CD4-positive, alpha-beta T cell (primary cell): ENCODE data around the gene ABLIM2. TPM values are rescaled to one million over a fixed set of nuclear protein-coding genes. Genes with fewer than 3 reads are reported as not detected.

Source experiments
- ATAC-seq: fragments of 200-7000 bp; cut with Tn5 transposase; one replicate; pipeline ENCODE4 v1.10.0; 2022; ENCODE audit warnings: mild to moderate bottlenecking; ENCODE audit not compliant: poor library complexity
- CTCF ChIA-PET: fragments of 350-600 bp; sonication (Branson Sonifier 250); formaldehyde crosslinking; loops from one replicate; lab custom pipeline; 2021; ENCODE audit warnings: antibody characterized with exemption, inconsistent platforms; lab: Charles Lee
- POLR2A ChIA-PET: fragments of 350-600 bp; sonication (Branson Sonifier 250); formaldehyde crosslinking; loops from one replicate; lab custom pipeline; 2021; ENCODE audit warnings: antibody characterized with exemption, inconsistent platforms; lab: Charles Lee
- DNase-seq, 14 experiments: peaks; one replicate each; pipeline ENCODE4 v3.0.0-alpha.2; 2013 to 2020; ENCODE audit warnings: mixed read lengths in 2 of 14
- H3K27ac ChIP-seq, 2 donors: one replicate each; pipeline versions ENCODE4 v1.5.1 to v1.7.0; 2013; ENCODE audit warnings: low read length in 2 of 2, low read depth in 1 of 2, mild to moderate bottlenecking in 1 of 2
- H3K27me3 ChIP-seq, 2 experiments: 1 replicate in 1 of 2; 2 replicates in 1 of 2; pipeline versions ENCODE4 v1.6.1 to v1.7.0; 2013; ENCODE audit warnings: low read length in 2 of 2, control low read depth in 1 of 2, mild to moderate bottlenecking in 1 of 2, moderate library complexity in 1 of 2; ENCODE audit not compliant: insufficient read depth in 2 of 2, control insufficient read depth in 1 of 2
- H3K36me3 ChIP-seq: one replicate; pipeline ENCODE4 v1.6.1; 2013; ENCODE audit warnings: low read length, control low read depth; ENCODE audit not compliant: insufficient read depth
- H3K4me1 ChIP-seq: one replicate; pipeline ENCODE4 v1.6.1; 2013; ENCODE audit warnings: low read length, control low read depth; ENCODE audit not compliant: insufficient read depth
- H3K4me3 ChIP-seq: one replicate; pipeline ENCODE4 v1.5.1; 2013; ENCODE audit warnings: mild to moderate bottlenecking, low read length, moderate library complexity
- H3K9me3 ChIP-seq, 2 experiments: 1 replicate in 1 of 2; 2 replicates in 1 of 2; pipeline versions ENCODE4 v1.6.1 to v1.7.0; 2013; ENCODE audit warnings: low read length in 2 of 2, mild to moderate bottlenecking in 2 of 2, control low read depth in 1 of 2, moderate library complexity in 1 of 2; ENCODE audit not compliant: control insufficient read depth in 1 of 2, insufficient read depth in 1 of 2
- H3K27ac Mint-ChIP-seq: one replicate; pipeline ENCODE4 v1.8.0; 2020; ENCODE audit warnings: mixed read lengths
- H3K27me3 Mint-ChIP-seq: one replicate; pipeline ENCODE4 v1.8.0; 2021; ENCODE audit warnings: mixed read lengths
- H3K36me3 Mint-ChIP-seq: one replicate; pipeline ENCODE4 v1.8.0; 2021; ENCODE audit warnings: low read depth, mixed read lengths
- H3K4me1 Mint-ChIP-seq: one replicate; pipeline ENCODE4 v1.8.0; 2021; ENCODE audit warnings: low read depth, mixed read lengths
- H3K4me3 Mint-ChIP-seq: one replicate; pipeline ENCODE4 v1.8.0; 2020; ENCODE audit warnings: mild to moderate bottlenecking, mixed read lengths
- H3K9me3 Mint-ChIP-seq: one replicate; pipeline ENCODE4 v1.8.0; 2020; ENCODE audit warnings: mixed read lengths
- intact Hi-C, 2 experiments: fragments of 100-400 bp; cut with DNase I in 1 of 2; cut with micrococcal nuclease in 1 of 2; formaldehyde crosslinking; loops; one replicate each; pipeline versions ENCODE4 v1.15.1 to v1.9.0; 2023 to 2025; cut with DNase I, micrococcal nuclease
- total RNA-seq, 174 experiments: library from RNA in 2 of 174; stranded (reverse) in 2 of 174; gene quantifications; one replicate each; pipeline ENCODE4 v1.2.3 and lab custom pipeline; 2021 to 2026
- TF ChIP-seq, protein P1 (sequence below): fragments of 200-600 bp; IDR thresholded peaks from one replicate; pipeline ENCODE4 v1.8.0; 2022; ENCODE audit warnings: antibody characterized with exemption, mild to moderate bottlenecking

Gene ABLIM2
- total RNA-seq, 2 experiments from 2014 or later: 2.5 to 2.7 TPM

DNA sequence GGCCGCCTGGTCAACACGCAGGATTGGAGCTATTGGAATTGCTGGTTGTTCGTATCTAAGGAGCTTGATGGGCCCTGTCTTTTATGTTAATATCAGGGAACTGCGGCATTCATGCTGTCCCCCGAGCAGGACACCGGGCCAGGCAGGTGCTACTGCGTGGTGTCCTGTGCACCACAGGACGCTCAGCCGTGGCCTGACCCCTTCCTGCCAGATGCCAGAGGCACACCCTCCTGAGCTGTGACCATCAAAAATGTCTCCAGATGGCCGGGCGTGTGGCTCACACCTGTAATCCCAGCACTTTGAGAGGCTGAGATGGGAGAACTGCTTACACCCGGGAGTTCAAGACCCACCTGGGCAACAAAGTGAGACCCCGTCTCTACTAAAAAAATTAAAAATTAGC lies 32.1 kb downstream of the ABLIM2 start:
- Mint-ChIP-seq H3K36me3 (no peaks in the 10 kb centered on the region), H3K9me3 (no peaks in the 10 kb centered on the region), H3K27ac (no peak overlapping the region), H3K4me1 (no peaks in the 10 kb centered on the region), H3K27me3 (no peaks in the 10 kb centered on the region), H3K4me3 (no peak overlapping the region)
- H3K27ac ChIP-seq: no peak overlapping the region
- intact Hi-C loops: no loop called here
- TF ChIP-seq, protein P1, sequence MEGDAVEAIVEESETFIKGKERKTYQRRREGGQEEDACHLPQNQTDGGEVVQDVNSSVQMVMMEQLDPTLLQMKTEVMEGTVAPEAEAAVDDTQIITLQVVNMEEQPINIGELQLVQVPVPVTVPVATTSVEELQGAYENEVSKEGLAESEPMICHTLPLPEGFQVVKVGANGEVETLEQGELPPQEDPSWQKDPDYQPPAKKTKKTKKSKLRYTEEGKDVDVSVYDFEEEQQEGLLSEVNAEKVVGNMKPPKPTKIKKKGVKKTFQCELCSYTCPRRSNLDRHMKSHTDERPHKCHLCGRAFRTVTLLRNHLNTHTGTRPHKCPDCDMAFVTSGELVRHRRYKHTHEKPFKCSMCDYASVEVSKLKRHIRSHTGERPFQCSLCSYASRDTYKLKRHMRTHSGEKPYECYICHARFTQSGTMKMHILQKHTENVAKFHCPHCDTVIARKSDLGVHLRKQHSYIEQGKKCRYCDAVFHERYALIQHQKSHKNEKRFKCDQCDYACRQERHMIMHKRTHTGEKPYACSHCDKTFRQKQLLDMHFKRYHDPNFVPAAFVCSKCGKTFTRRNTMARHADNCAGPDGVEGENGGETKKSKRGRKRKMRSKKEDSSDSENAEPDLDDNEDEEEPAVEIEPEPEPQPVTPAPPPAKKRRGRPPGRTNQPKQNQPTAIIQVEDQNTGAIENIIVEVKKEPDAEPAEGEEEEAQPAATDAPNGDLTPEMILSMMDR: no peak
- no peaks in the 10 kb centered on the region for H3K4me1 ChIP-seq
- DNase-seq: no peak
- no peaks in the 10 kb centered on the region for H3K36me3 ChIP-seq
- ATAC-seq: no peak
- CTCF ChIA-PET: no interaction called here
- POLR2A ChIA-PET: no interaction called here
- no peaks in the 10 kb centered on the region for H3K27me3 ChIP-seq
- no peaks in the 10 kb centered on the region for H3K9me3 ChIP-seq
- H3K4me3 ChIP-seq: no peak overlapping the region

- H3K27me3 Mint-ChIP-seq: no peaks in the 10 kb centered on the region
- TF ChIP-seq, protein P1: no peak
- no peaks in the 10 kb centered on the region for H3K4me1 Mint-ChIP-seq
- Histone ChIP-seq H3K36me3 (no peaks in the 10 kb centered on the region), H3K27me3 (no peaks in the 10 kb centered on the region), H3K4me1 (no peaks in the 10 kb centered on the region), H3K27ac (no peak overlapping the region), H3K9me3 (no peaks in the 10 kb centered on the region), H3K4me3 (no peak overlapping the region)
- CTCF ChIA-PET: no interaction called here
- H3K36me3 Mint-ChIP-seq: no peaks in the 10 kb centered on the region
- H3K9me3 Mint-ChIP-seq: no peaks in the 10 kb centered on the region
- POLR2A ChIA-PET: no interaction called here
- intact Hi-C loops: no loop called here
- ATAC-seq (no peak), DNase-seq (no peak)
- H3K27ac Mint-ChIP-seq: no peak overlapping the region
- no peak overlapping the region for H3K4me3 Mint-ChIP-seq
Observed at GRCh38 chr4:8125526-8126056, 33.0 kb downstream of the ABLIM2 start.

- no peak overlapping the region for H3K4me3 Mint-ChIP-seq
- ChIA-PET CTCF (no interaction called here), POLR2A (no interaction called here)
- Histone ChIP-seq H3K9me3 (no peaks in the 10 kb centered on the region), H3K36me3 (no peaks in the 10 kb centered on the region), H3K4me1 (no peaks in the 10 kb centered on the region), H3K4me3 (no peak overlapping the region), H3K27me3 (no peaks in the 10 kb centered on the region), H3K27ac (no peak overlapping the region)
- intact Hi-C loops: no loop called here
- no peaks in the 10 kb centered on the region for H3K9me3 Mint-ChIP-seq
- DNase-seq (no peak), ATAC-seq (no peak)
- H3K4me1 Mint-ChIP-seq: no peaks in the 10 kb centered on the region
- no peaks in the 10 kb centered on the region for H3K36me3 Mint-ChIP-seq
- TF ChIP-seq, protein P1: no peak
- no peak overlapping the region for H3K27ac Mint-ChIP-seq
- H3K27me3 Mint-ChIP-seq: no peaks in the 10 kb centered on the region
Observed at GRCh38 chr4:8123870-8124269, 34.7 kb downstream of the ABLIM2 start.
